GM10847 (cell line): ENCODE measurements around the gene RAB4B.

ENCODE experiments used
- POLR2A ChIP-seq: IDR thresholded peaks from 2 replicates; pipeline ENCODE4 v1.6.1; 2011; ENCODE audit not compliant: insufficient read length; ENCODE audit errors: extremely low read depth

RAB4B gene

DNA sequence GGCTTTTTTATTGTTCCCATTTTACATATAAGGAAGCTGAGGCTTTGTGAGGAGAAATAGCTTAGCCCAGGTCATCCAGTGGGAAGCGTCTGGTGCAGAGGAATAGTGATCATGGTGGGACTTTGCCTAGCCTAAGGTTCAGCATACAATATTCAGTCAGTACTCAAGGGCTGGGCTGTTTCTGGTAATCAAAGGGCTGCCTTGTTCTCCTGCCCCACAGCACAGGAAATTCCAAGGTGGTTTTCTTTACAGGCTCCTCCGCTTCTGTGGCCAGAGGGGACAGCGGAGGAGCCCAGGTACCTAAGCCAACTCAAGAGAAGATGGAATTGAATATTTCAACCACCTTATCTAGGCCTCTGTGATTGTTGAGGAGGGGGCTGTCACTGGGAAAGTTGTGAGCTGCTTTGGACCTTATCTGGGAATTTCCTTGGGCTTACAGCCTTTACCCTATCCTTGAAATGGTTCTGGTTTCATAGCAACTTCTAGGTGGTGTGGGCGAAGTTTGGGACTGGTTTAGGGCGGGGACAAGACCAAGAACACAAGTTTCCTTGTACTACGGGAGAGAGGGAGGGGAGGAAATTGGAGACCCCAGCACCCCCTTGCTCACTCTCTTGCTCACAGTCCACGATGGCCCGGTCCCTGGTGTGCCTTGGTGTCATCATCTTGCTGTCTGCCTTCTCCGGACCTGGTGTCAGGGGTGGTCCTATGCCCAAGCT is 3.0 kb upstream of the RAB4B start, which contains the start of gene MIA:
Gene MIA (plus strand): TSS at position 606 of the 716 bp plus-strand sequence. CDS start 22 bp downstream, at position 628.
- no peak for TF ChIP-seq POLR2A

DNA sequence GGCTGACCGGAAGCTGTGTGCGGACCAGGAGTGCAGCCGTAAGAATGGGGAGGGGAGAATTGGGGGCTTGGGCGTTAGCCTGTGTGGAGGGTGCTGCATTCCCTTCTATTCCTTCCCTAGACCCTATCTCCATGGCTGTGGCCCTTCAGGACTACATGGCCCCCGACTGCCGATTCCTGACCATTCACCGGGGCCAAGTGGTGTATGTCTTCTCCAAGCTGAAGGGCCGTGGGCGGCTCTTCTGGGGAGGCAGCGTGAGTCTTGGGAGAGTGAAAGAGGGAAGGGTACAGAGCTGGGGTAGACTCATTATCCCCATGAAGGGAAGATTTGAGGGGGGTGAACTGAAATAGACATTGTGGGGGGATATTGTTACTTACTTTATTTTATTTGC is 2.4 kb upstream of the RAB4B start:
- no peak for TF ChIP-seq POLR2A

GRCh38 chr19:40776364-40776763 is 1.7 kb upstream of the RAB4B start:
- TF ChIP-seq POLR2A: no peak

- TF ChIP-seq POLR2A: no peak
Measured at GRCh38 chr19:40776932-40777644, 959 bp upstream of the RAB4B start.

DNA sequence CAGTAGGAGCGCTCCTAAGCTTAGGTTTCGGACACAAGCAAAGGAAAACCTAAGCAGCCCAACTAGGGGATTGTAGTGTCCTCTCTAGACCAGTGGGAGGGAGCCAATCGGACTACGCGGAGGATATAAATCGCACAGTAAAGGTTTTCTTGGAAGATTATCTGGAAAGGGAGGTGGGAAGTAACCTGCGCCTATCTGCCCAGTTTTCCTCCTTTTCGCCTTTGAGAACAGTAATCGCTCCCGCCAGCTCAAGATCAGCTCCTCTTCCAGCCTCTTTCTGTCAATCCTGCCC is 456 bp upstream of the RAB4B start:
- no peak for TF ChIP-seq POLR2A

GRCh38 chr19:40778706-40779284 is 748 bp downstream of the RAB4B start:
- no peak for TF ChIP-seq POLR2A

- TF ChIP-seq POLR2A: no peak
Measured at GRCh38 chr19:40780582-40780981, 2.5 kb downstream of the RAB4B start.

DNA sequence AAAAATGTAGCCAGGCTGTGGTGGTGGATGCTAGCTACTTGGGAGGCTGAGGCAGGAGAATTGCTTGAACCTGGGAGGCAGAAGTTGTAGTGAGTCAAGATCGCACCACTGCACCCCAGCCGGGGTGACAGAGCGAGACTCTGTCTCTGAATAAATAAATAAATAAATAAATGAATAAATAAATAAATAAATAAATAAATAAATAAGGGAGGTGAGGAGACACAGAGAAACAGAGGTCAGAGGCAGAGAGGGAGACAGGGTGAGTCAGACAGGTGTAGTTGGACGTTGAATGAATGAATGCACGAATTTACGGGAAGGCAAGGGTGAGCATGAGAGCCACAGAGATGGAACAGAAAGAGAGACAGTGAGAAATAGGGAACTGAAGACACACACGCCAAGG is 3.1 kb downstream of the RAB4B start:
- no peak for TF ChIP-seq POLR2A

DNA sequence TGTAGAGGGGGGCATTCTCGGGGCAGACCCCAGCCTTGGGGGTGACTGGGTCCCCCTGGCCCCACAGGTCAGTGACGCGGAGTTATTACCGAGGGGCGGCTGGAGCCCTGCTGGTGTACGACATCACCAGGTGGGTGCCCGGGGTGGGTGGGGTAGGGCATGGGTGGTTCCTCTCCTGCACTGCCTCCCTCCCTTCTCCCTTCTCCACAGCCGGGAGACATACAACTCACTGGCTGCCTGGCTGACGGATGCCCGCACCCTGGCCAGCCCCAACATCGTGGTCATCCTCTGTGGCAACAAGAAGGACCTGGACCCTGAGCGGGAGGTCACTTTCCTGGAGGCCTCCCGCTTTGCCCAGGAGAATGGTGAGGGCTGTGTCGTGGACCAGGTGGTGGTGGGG is 5.7 kb downstream of the RAB4B start:
- no peak for TF ChIP-seq POLR2A

DNA sequence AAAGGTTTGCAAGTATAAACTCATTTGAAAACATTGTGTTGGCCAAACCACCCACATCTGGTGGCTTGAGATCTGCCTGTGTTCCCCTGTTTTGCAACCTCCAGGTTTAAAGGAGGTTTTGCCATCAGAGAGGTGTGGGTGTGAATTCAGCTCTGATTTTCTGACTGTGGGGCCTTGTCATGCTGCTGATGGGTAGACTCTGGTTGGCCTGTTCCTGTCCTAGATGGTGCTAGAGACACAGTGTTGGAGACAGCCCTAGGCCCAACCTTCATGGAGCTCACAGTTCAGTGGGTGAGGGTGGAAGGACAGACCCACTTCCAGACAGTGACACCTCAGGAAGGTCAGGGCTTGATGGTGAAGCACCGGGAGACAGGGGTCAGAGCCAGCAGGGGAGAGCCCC is 7.5 kb downstream of the RAB4B start:
- no peak for TF ChIP-seq POLR2A

DNA sequence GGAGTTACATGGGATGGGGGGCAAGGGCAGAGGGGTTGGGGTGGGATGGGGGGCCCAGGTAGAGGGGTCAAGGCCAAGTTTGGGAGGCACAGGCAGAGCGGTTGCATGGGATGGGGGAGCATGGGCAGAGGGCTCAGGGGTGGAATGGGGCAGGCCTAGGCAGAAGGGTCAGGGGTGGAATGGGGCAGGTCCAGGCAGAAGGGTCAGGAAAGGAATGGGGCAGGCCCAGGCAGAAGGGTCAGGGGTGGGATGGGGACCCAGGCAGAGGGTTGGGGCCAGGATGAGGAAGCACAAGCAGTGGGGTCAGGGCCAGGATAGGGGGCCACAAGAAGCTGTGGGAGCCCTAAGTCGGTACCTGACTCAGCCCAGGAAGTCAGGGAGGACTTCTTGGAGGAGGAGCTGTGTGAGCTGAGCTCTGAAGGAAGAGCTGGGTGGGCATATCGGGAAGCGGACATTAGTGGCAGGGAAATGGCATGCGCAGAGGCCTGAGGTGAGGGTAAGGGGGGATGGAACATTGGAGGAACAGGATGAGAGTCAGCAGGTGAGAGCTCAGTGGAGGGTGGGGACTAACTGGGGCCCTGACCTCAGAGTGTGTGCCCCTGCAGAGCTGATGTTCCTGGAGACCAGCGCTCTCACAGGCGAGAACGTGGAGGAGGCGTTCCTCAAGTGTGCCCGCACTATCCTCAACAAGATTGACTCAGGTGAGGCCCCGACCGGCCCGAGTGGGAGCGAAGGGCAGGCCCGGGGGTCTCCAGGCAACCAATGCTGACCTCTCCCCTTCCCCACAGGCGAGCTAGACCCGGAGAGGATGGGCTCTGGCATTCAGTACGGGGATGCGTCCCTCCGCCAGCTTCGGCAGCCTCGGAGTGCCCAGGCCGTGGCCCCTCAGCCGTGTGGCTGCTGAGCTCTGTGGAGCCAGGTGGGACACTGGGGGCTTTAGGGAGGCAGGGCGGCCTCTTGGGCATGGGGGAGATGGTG is 8.3 kb downstream of the RAB4B start:
- TF ChIP-seq POLR2A: no peak

GRCh38 chr19:40791349-40791748 is 13.3 kb downstream of the RAB4B start:
- no peak for TF ChIP-seq POLR2A

GRCh38 chr19:40791996-40792395 is 13.9 kb downstream of the RAB4B start:
- TF ChIP-seq POLR2A: no peak

DNA sequence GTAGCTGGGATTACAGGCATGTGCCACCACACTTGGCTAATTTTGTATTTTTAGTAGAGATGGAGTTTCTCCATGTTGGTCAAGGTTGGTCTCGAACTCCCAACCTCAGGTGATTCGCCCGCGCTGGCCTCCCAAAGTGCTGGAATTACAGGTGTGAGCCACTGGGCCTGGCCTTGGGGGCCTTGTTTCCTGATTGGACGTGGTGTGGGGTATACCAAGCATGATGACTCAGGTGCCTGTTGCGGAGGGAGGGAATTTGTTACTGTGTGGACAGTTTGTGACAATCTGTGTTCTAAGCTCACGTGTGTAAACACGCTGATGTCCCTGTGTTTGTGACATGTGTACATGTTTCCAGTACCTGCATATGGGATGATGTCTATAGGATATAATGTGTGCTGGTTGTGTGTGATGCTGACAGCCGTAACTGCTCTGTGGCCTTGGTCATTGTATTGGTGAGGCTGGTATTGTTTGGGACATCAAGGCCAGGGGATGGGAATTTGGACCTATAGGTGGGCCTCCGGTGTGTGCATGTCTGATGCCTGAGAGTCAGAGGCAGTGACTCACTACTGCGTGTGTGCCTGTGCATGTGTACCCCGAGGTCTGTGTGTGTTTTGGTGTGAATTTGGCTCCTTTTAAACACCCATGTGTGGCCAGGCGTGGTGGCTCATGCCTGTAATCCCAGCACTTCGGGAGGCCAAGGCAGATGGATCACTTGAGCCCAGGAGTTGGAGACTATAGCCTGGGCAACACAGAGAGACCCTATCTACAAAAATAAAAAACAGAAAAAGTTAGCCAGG is 19.3 kb downstream of the RAB4B start:
- no peak for TF ChIP-seq POLR2A

DNA sequence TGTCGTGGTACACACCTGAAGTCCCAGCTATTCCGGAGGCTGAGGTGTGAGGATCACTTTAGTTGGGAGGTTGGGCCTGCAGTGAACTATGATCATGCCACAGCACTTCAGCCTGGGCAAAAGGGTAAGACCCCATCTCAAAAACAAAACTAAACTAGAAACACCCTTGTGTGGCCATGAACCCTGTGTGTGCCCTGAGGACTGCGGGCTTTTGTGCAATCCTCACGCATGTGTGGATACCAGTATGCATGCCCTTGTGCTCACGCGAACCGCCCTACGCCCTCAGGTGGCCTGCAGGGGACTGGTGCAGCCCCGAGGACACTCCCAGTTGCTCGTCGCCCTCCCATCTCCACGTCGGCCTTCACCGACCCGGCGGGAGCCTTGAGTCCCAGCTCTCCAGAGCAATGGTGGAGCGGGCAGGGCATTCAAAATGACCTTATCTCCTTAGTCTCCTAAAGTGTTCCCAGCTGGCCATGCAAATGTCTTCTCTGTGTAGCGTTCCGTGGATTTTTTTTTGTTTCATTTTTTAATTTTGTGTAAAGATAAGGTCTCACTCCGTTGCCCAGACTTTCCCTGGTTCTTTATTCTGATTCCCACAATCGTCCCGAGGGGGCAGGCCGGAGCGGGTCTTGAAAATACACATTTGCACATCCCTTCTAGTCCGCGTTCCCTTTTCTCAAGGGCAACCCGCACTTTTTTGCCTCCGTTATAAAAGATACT is 20.1 kb downstream of the RAB4B start:
- peak; percentile 44 for TF ChIP-seq POLR2A
